ENCODE measurements around the gene SLC25A13. TPM values are rescaled to one million over a fixed set of nuclear protein-coding genes. Genes with fewer than 3 reads are reported as not detected.

SLC25A13 gene
- total and polyA plus RNA-seq, 2 of the 8 experiments (the other 6 are each of a cell fraction or from before 2014, with no cell fraction given) = 30.8 to 85.4 TPM

DNA sequence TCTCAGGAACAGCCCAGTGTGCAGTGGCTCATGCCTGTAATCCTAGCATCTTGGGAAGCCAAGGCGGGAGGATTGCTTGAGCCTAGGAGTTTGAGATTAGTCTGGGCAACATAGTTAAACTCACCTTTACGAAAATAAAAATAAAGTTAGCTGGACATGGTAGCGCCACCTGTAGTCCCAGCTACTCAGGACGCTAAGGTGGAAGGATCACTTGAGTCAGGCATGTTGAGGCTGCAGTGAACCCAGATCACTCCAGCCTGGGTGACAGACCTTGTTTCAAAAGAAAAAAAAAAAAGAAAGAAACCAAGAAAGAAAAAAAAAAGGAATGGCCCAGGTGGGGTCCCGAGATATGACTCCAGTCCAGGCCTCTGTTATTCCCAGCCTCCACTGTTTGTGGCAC lies 96.6 kb downstream of the SLC25A13 start (continued):
- no peak for TF ChIP-seq BRCA1 (IDR thresholded peaks at IDR 0.05; ENCODE audit: low read depth, low read length)

Data from H1 (cell line).